Endodermal cell (in vitro differentiated cells): ENCODE measurements around the gene RAMACL. TPM values are rescaled to one million over a fixed set of nuclear protein-coding genes. Genes with fewer than 3 reads are reported as not detected.

Source experiments
- DNase-seq: peaks from one replicate; pipeline ENCODE4 v3.0.0-alpha.2; 2017
- H3K27ac ChIP-seq: 2 replicates; pipeline ENCODE4 v1.5.1; 2013; ENCODE audit warnings: mild to moderate bottlenecking, low read depth, low read length, moderate library complexity
- H3K27me3 ChIP-seq: 2 replicates; pipeline ENCODE4 v1.6.1; 2013; ENCODE audit warnings: mild to moderate bottlenecking, low read length, moderate library complexity; ENCODE audit not compliant: insufficient read depth, control insufficient read depth, poor library complexity, severe bottlenecking
- H3K36me3 ChIP-seq: 2 replicates; pipeline ENCODE4 v1.7.0; 2013; ENCODE audit warnings: mild to moderate bottlenecking, low read length, moderate library complexity; ENCODE audit not compliant: control insufficient read depth, insufficient read depth
- H3K4me1 ChIP-seq: one replicate; pipeline ENCODE4 v1.7.0; 2013; ENCODE audit warnings: low read length; ENCODE audit not compliant: control insufficient read depth, insufficient read depth
- H3K4me3 ChIP-seq: 2 replicates; pipeline ENCODE4 v1.5.1; 2013; ENCODE audit warnings: mild to moderate bottlenecking, low read length, moderate library complexity
- H3K9ac ChIP-seq: 2 replicates; pipeline ENCODE4 v1.6.1; 2013; ENCODE audit warnings: mild to moderate bottlenecking, low read length, moderate library complexity; ENCODE audit not compliant: poor library complexity, severe bottlenecking; ENCODE audit errors: extremely low read depth
- H3K9me3 ChIP-seq: 2 replicates; pipeline ENCODE4 v1.6.1; 2013; ENCODE audit warnings: mild to moderate bottlenecking, low read length, moderate library complexity; ENCODE audit not compliant: control insufficient read depth
- H3K27ac Mint-ChIP-seq: 2 replicates; pipeline ENCODE4 v1.8.0; 2020; ENCODE audit warnings: mixed read lengths
- H3K27me3 Mint-ChIP-seq: 2 replicates; pipeline ENCODE4 v1.8.0; 2021; ENCODE audit warnings: mild to moderate bottlenecking, mixed read lengths; ENCODE audit not compliant: insufficient read depth
- H3K36me3 Mint-ChIP-seq: 2 replicates; pipeline ENCODE4 v1.8.0; 2020; ENCODE audit warnings: low read depth, mixed read lengths
- H3K4me1 Mint-ChIP-seq: 2 replicates; pipeline ENCODE4 v1.8.0; 2020; ENCODE audit warnings: mixed read lengths
- H3K4me3 Mint-ChIP-seq: 2 replicates; pipeline ENCODE4 v1.8.0; 2020; ENCODE audit warnings: mild to moderate bottlenecking, moderate library complexity, mixed read lengths
- H3K9me3 Mint-ChIP-seq: 2 replicates; pipeline ENCODE4 v1.8.0; 2020; ENCODE audit warnings: mild to moderate bottlenecking, mixed read lengths
- WGBS, 2 experiments: methylation state at CpG; one replicate each; pipeline versions ENCODE4 v1.1.5 to v1.1.7; 2013; ENCODE audit warnings: missing lambda C conversion rate in 2 of 2, mixed read lengths in 1 of 2; ENCODE audit not compliant: insufficient coverage in 1 of 2, insufficient read length in 1 of 2; 5-methylcytosine and 5-hydroxymethylcytosine counted together
- total RNA-seq, 2 donors: library from RNA; stranded (reverse); fragmentation: NEBNext Ultra II Directional in 1 of 2; extraction: Animal tissue kit (Norgen Biotek cat#: 25700) in 1 of 2; gene quantifications; 2 replicates in 1 of 2; 3 replicates in 1 of 2; pipeline ENCODE4 v1.2.1, GENCODE V29; 2021
- TF ChIP-seq, protein P1 (sequence below): fragments of 200-600 bp; sonication (generic); conservative IDR thresholded peaks from 2 replicates; pipeline ENCODE4 v1.5.0; 2021; ENCODE audit warnings: antibody characterized with exemption, mild to moderate bottlenecking

The RAMACL gene
- total RNA-seq, 2 donors from 2014 or later: 0.80 to 2.5 TPM

DNA sequence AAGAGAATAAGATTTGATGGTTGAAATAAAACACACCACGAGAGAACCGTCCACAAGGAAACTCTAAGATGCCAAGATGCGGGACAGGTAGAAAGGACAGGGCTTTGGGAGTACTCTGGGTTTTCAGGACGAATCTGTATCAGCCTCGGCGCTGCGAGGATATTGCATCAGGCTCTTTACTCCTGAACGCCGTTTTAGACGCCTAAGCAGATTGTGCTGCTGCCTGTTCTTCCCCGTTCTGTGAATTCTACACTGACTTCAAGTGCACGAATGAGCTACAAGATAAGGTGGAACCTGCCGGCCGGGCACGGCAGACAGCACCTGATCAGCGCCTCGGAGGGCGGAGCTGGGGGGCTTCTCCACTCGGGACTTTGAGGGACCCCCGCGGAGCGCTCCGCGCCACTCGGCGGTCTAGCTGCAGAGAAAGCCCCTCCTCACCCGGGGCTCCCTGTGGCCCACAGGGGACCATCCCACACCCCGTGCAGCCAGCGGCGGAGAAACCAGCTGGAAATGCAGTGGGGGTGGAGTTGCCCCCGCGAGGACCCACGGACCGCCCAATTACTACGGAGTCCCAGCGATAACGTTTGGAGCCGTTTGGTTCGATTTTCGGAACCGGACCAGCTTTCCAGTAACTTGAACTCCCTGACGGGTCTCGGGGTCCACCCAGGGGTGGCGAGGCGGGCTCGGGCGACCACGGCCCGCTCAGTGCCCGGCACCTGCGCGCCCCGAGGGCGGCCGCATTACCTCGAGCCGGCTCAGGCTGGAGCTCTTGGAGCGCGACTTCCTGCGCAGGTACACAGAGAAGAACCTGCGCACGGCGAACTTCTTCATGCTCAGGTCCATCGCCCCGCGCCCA is 39.9 kb upstream of the RAMACL start:
- H3K4me3 Mint-ChIP-seq: peak overlapping the region; percentile 78

DNA sequence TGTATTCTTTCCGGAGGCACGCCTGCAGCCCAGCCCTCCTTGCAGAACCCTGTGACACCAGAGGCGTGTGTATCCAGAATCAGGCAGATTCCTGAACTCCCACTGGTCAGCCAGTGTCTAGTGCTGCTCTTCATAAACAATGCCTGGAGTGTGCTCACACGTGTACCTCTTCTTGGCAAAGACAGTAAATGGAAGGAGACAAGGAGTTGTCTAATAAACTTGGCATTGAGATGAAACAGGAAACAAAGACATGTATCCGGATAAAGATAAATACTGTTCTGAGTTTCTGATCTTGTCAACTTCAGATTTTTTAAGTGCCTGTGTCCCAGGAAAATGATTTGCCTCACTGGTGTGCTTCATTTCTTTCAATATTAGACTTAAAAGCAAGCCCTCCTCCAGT is 38.9 kb upstream of the RAMACL start:
- Mint-ChIP-seq H3K4me1 (peaks cover 16% of the 10 kb centered on the region), H3K9me3 (no peaks in the 10 kb centered on the region), H3K27ac (no peak overlapping the region), H3K27me3 (peaks cover 34% of the 10 kb centered on the region), H3K4me3 (peak overlapping the region; percentile 78), H3K36me3 (no peaks in the 10 kb centered on the region)
- H3K27me3 ChIP-seq: peaks cover 30% of the 10 kb centered on the region
- H3K27ac ChIP-seq: no peak overlapping the region
- H3K36me3 ChIP-seq: no peaks in the 10 kb centered on the region
- H3K9me3 ChIP-seq: no peaks in the 10 kb centered on the region
- no peak overlapping the region for H3K9ac ChIP-seq
- peak overlapping the region; percentile 83 for H3K4me3 ChIP-seq
- WGBS, 2 experiments: 86 to 90% methylated on average over 2 to 5 of the region's 5 CpGs
- no peaks in the 10 kb centered on the region for H3K4me1 ChIP-seq
- TF ChIP-seq, protein P1, sequence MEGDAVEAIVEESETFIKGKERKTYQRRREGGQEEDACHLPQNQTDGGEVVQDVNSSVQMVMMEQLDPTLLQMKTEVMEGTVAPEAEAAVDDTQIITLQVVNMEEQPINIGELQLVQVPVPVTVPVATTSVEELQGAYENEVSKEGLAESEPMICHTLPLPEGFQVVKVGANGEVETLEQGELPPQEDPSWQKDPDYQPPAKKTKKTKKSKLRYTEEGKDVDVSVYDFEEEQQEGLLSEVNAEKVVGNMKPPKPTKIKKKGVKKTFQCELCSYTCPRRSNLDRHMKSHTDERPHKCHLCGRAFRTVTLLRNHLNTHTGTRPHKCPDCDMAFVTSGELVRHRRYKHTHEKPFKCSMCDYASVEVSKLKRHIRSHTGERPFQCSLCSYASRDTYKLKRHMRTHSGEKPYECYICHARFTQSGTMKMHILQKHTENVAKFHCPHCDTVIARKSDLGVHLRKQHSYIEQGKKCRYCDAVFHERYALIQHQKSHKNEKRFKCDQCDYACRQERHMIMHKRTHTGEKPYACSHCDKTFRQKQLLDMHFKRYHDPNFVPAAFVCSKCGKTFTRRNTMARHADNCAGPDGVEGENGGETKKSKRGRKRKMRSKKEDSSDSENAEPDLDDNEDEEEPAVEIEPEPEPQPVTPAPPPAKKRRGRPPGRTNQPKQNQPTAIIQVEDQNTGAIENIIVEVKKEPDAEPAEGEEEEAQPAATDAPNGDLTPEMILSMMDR: no peak
- no peak for DNase-seq

More for the DNA sequence above, 39.9 kb upstream of the RAMACL start:
- Mint-ChIP-seq H3K36me3 (no peaks in the 10 kb centered on the region), H3K27ac (peak overlapping the region; percentile 76), H3K27me3 (peaks cover 41% of the 10 kb centered on the region), H3K4me1 (peaks cover 13% of the 10 kb centered on the region), H3K9me3 (no peaks in the 10 kb centered on the region)
- H3K27ac ChIP-seq: peak overlapping the region; percentile 47
- TF ChIP-seq, protein P1: no peak
- peaks cover 40% of the 10 kb centered on the region for H3K27me3 ChIP-seq
- peak; percentile 75 for DNase-seq
- no peaks in the 10 kb centered on the region for H3K9me3 ChIP-seq
- no peaks in the 10 kb centered on the region for H3K36me3 ChIP-seq
- peak overlapping the region; percentile 54 for H3K9ac ChIP-seq
- WGBS, 2 experiments: 4% methylated on average over 37 to 66 of the region's 66 CpGs
- H3K4me3 ChIP-seq: peak overlapping the region; percentile 83
- no peaks in the 10 kb centered on the region for H3K4me1 ChIP-seq

DNA sequence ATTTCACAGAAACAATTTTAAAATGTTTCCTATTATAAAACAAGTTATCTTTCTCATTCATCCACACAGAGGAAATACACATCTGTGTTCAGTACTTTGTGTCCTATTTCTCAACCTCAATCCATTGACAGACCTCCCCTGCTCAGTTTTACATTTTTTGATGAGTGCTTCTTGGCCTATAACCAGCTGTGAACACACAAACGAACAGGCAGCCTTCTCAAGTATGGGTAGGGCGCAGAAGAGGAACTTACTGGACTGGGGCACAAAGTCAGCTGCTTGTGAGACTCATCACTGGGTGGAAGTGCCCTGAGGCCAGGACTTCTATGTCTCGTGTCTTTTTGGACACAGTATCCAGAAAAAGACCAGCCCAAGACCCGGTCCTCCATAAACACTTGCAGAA is 37.8 kb upstream of the RAMACL start:
- H3K36me3 ChIP-seq: no peaks in the 10 kb centered on the region
- no peak overlapping the region for H3K9ac ChIP-seq
- H3K27me3 ChIP-seq: peaks cover 19% of the 10 kb centered on the region
- no peaks in the 10 kb centered on the region for H3K9me3 ChIP-seq
- no peak for DNase-seq
- Mint-ChIP-seq H3K9me3 (no peaks in the 10 kb centered on the region), H3K4me1 (peaks cover 19% of the 10 kb centered on the region), H3K36me3 (peaks cover under 1% of the 10 kb centered on the region), H3K4me3 (no peak overlapping the region), H3K27ac (no peak overlapping the region), H3K27me3 (peaks cover 23% of the 10 kb centered on the region)
- WGBS, 2 experiments: 92 to 95% methylated on average over 4 of the region's 4 CpGs
- no peak overlapping the region for H3K27ac ChIP-seq
- TF ChIP-seq, protein P1: no peak
- H3K4me1 ChIP-seq: no peaks in the 10 kb centered on the region
- H3K4me3 ChIP-seq: no peak overlapping the region
